Hematopoietic multipotent progenitor cell (in vitro differentiated cells): ENCODE measurements around the gene FARP2. TPM values are rescaled to one million over a fixed set of nuclear protein-coding genes. Genes with fewer than 3 reads are reported as not detected.
A peak's percentile ranks its signal among the peaks of the same experiment; 100 is the strongest.

Source experiments
- DNase-seq, 3 donors: peaks; one replicate each; pipeline ENCODE4 v3.0.0-alpha.2; 2011 to 2015; ENCODE audit warnings: low read depth in 2 of 3, low spot score in 2 of 3
- total RNA-seq: library from RNA; depleted of rRNA; stranded (reverse); fragments of >200 nt; gene quantifications from one replicate; pipeline ENCODE4 v1.2.3, GENCODE V29; 2012

FARP2 gene
- total RNA-seq, 1 donor = 14.3 TPM

DNA sequence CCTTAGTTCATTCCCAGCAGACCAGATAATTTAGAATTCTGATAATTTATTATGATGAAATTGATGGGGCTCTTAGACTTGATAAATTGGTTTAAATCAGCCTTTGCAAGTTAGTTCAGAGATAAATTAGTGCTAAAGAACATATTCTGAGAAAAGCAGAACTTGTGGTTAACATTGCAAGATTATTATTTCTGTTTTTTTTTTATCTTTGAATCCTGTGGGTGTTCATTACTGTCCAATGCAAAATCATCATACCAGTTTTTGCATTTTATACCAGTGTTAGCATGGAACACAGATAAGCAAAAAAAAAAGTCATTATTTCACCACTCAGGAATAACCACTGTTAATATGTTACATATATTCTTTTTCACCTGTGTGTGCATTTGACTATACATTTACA is 31.3 kb upstream of the FARP2 start:
- peak in 2 of 3 donors; percentile 32 to 71 for DNase-seq

DNA sequence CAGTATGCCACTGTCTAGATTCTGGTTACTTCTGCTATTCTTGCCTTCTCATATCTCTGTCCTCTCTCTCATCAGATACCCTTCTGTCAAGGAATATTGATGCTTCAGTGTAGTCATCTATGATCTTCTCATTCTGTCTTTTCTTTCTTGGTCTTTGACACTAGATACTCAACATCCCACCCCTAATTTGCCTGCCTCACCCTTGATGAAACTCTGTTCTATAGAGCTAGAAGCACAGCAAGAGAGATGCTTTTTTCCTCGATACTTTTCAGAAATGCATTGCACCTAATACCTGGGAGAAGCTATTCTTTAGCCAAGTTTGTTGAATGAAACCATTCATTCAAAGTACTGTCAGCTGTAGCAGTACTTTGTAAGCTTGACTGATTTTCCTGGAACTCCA is 30.8 kb upstream of the FARP2 start:
- no peak for DNase-seq

DNA sequence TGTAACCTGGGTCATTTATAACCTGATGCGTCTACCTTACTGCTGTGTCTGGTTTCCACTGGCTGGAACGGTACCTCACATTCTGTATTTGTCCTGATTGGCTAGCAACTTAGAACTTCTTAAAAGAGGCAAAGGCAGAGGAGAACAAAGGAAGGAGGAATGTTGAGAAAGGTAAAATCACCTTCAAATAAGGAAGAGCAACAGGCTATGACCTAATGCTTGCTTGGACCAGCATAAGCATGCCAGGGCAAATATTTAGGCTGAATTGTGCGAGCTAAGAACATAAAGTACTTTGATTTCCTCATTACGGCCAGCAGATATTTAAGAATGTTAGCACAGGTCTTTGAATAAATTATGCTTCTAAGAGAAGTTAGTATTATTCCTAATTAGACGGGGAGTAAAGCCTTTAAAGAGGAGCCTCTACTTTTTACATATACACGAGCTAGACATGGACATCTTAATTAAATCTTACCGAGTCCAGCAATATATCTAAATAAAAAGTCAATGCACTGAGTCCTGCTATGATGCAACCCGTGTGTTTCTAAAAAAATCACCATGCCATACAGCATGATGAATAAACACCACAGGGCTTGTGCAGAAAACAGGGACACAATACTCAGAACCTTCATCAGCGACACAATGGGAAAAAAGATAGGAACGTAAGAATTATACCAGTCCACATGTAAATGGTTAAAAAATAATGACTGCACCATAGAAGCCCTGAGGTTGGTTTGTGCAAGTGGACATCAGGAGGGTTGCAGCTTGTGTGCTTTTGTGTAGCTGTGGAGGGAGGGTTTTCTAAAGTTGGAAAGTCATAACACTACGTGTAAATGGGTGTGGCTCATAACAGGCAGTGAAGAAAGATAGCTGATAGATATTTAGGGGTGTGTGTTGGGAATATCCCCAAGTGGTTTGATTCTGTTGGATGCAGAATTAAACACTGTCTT is 26.1 kb upstream of the FARP2 start:
- no peak for DNase-seq

DNA sequence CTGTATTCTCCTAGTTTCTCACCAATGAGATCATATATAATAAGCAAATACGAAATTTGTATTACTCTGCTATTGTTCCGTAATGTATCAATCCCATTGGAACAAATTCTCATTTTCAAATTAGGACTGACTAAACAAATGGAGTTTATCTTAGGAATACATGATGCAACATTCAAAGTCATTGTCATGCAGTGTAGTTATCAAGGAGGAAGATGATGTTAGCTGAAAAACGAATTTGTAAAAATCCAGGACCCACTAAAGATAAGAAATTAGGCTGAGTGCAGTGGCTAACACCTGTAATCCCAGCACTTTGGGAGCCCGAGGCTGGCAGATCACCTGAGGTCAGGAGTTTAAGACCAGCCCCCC is 25.5 kb upstream of the FARP2 start:
- no peak for DNase-seq

DNA sequence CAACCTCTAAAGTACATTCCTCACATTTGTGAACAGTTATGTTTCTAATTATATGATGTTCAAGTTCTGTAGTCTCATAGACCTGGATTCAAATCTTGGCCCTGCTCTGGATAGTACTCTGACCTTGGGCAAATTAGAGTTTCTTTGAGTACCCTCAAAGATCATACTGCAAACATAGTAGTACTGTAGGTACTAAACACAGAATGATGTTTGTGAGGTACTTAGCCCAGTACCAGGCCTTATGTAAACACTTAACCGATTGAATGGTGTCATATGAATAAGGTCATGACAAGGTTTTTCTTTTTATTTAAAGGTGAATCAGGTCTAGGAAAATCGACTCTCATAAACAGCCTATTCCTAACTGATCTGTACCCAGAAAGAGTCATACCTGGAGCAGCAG is 21.3 kb upstream of the FARP2 start:
- DNase-seq = no peak

DNA sequence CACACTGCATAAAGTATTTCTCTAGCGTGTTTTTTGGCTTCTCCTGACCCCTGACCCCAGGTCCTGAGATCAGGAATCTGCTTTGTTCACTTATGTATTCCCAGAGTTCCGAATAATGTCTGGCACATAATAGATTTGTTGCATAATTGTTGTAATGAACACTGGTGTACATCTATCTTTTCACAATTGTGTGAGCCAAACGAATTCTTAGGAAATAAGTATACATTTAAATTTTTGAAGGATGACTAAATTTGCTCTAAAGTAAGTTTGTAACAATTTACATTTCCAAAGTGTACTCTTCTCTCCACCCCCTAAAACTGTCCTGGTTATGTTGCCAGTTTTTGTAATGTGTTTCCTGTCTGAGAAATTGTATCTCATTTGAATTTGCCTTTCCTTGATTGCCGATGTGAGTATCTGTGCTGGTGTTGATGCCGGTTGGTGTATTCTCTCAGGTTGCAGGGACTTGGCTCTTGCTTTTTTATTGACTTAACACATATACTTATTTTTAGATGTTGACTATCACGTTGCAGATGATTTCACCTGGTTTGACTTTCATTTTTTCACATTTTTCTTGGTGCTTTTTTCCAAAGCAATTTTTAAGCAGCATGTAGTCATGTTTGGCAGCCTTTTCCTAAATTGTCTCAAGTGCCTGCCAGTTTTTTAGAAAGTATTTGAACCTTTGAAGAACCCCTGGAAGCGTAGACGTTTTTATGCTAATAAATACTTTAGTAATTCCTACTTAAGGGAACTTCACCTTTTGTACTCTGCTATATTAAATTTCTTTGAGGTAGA is 16.1 kb upstream of the FARP2 start:
- DNase-seq = no peak

DNA sequence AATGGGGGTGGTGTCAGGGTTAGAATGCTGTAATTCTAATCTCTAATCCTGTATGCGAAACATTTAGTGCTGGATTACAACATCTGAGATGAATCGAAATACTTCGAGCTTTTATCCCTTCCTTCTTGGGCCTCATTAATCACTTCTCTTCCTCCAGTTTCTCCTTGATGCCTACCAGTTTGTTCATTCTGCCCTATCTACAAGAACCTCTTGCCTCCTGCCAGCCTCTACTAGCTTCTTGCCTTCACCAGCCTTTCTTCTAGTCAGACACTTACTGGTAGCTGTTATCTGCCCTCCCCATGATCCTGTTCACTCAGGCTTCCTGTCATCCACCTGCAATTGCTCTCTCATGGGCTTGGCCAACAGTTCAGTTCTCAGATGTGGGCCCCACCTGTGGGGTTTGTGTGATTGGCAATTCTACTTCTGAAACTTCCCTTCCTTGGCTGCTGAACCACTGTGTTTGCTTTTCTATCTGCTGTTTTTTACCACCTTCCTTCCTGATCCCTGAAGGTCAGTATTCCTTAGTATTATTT is 15.4 kb upstream of the FARP2 start:
- no peak for DNase-seq

DNA sequence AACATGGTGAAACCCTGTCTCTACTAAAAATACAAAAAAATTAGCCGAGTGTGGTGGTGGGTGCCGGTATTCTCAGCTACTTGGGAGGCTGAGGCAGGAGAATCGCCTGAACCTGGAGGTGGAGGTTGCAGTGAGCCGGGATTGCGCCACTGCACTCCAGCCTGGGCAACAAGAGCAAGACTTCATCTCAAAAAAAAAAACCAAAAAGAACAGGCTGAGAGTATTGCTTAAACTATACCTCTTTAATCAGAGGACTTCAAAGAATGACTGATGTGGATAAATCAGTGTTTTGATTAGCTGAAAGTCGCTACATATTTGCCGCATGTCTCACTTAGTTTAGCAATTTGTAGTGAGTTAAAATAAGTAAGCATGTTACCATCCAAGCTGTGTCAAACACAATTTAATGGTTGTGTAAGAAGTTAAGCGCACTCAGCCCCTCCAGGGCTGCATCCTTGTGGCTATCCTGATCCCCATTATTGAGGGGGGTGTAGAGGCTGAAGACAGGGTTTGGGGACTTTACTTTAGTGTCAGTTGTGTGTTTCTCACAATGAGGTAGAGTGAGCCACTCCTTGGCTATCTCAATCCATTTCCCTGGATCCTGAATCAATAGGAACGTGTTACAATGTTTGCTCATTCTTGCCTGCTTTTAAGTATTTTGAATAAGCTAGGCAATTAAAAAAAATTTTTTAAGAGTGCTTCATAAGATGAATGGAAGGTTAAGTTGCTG is 11.0 kb upstream of the FARP2 start:
- DNase-seq = no peak

DNA sequence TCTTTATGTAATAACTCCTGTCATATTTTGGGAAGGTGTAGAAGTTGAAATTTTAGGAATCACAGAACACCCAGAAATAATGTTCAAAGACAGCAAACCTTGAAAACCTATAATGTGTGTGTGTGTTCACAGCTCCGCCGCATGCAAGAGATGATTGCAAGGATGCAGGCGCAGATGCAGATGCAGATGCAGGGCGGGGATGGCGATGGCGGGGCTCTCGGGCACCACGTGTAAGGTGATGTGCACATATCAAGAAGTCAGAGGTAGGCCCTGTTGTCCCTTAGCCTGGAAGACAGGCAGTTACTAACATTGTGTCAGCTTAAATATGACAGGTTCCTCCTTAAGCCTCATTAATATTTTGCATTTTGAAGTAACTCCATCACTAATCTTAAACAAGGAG is 6.1 kb upstream of the FARP2 start:
- DNase-seq = no peak

DNA sequence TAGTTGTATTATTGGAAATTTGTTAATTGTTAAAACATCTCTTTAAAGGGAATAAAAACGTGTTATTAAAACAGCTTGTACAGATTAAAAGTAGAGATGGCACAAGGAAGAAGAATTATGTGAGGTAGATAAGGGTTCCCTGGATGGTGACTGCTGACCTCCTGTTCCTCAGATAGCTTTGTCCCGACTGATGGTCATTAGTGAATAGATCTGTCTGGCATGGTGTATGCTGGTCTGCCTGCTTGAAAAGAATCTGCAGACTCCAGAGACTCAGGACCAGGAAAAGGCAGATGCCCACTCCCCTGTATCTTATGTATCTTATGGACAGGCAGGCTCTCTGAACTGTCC is 5.6 kb upstream of the FARP2 start:
- DNase-seq = no peak

DNA sequence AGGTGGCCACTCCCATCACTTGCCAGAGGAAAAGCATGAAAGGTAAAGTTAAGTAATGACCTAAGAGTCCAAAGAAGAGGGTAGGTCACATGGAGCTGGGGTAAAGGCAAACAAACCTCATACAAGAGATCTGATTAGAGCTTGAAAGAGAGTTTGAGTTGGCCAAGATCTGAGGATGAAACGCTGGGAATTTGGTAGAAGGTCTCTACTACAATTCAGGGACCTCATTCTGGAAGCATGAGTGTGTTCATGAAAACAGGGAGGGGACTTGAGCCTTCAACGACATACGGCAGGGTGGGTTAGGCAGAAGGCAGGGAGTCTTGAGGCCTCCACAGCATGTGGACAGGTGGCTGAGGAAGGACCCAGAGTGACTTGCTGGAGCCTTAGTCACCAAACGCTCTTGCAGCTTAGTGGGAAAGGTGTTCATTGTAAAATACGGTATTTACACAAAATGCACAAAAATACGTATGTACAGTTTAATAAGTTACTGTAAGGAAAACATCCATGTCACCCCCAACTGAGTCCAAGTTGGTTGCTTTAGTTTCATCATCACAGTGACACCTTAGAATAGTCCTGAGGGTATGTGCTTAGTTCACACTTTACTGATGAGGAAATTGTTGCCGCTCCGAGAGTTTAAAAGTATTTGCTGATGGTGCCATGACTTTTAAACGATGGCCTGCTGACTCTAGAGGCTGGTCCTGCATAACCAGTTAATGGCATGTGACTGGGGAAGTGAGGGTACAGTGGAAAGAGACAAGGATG is 5.0 kb upstream of the FARP2 start:
- no peak for DNase-seq

DNA sequence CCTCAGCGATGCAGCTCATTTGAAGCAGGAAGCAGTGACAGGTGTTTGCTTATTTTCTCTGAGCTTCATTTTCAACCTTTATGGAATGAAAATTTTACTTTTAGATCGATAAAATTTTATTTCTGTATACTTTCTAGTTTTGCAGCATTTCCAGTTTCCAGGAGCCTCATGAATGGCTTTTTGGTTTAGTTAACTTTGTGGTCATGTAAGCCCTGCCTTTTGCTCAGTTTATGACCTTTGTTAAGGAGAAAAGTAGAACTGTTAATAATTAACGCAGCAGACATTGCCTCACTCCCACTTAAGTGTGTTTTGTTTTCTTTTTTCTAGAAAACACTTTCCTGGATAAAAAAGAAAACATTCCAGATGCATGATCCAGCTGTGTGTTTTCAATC is 4.4 kb upstream of the FARP2 start:
- DNase-seq = no peak

DNA sequence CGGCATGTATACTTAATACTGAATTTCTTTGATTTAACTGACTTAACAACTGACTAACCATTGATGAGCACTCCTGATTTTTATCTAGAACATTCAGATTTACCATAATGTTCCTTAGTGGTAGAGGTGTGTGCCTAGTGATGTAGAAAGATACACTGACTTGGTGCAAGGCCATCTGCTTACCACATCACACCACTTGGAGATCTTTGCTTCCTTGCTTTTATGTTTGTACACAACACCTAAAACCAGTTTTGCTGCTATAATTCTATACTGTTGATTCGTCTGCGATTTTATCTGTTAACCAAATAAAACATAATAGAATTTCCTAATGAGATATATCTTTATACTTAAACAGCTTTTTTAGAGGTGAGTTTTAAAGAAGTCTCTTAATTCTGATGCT is 3.9 kb upstream of the FARP2 start:
- no peak for DNase-seq

DNA sequence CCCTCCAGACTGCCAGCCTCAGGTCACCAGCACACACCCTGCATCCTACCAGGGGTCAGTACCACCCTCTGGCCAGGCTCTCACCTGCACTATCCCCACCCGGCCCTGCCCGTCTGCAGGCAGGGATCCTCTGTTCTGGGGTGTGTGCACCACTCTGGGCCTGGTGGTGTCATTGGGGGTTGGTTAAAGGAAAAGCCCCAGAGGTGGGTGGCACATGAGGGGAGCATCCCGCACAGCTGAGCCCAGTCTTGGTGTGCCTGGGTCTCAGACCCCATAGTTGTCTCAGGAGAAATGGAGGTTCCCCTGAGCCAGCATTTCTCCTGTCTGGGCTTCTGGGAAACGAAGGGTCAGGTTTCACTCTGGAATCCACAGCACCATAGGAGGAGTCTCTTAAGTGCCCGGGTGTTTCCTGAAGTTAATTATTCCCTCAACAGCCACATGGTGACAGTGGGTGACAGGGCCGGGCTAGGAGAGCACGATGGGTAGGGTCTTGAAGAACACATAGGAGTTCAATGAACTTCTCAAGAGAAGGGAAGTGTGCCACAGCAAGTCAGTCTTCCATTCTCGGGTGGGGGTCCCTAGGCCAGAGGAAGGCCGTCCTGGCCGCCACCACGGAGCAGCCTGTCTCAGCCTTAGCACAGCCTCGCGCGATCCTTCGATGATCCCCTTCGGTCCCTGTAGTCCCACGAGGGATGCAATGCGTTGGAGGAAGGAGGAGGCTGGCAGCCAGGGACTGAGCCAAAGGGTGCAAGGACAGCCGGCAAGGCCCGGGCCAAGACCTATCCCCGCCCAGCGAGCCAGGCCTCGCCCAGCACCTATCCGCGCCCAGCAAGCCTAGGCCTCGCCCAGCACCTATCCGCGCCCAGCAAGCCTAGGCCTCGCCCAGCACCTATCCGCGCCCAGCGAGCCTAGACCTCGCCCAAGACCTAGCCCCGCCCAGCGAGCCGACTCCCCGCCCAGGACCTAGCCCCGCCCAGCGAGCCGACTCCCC is 1.1 kb upstream of the FARP2 start:
- DNase-seq = peak; percentile 14 to 57 (median 52)

DNA sequence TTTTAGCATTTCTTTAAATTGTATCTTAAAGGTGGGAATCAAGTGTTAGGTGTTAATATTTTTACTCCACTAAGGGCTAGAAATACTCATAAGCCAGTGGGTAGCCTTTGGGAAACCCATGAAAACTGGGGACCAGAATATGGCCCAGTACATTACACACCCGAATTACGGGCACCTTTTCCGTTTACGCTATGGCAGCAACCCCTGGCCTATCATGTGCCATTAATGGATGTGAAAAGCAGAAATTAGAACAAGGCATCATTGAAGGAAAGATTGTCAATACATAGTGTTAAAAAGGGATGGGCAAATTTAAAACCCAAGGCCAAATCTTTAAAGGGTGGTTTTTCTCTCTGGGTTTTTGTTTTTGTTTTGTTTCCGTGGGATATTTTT is 781 bp downstream of the FARP2 start:
- peak in 1 of 3 donors; percentile 14 for DNase-seq

DNA sequence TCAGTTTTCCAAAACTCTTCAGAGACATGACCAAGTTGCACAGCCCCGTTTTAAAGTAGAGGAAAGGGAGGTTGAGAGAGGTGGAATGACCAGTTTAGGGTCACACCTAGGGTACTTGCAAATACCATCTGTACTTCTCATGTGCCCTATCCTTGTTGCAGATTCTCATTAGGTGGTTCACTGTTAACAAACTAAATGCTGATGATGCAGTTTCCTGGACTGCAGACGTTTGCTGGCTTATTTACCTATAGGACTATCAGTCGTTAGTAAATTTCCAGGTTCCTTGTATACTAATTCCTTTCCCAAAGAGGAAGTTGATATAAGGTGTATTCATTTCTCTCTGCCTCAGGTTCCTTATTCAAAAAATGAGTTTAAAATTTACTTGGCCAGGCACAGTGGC is 1.4 kb downstream of the FARP2 start:
- DNase-seq = no peak

DNA sequence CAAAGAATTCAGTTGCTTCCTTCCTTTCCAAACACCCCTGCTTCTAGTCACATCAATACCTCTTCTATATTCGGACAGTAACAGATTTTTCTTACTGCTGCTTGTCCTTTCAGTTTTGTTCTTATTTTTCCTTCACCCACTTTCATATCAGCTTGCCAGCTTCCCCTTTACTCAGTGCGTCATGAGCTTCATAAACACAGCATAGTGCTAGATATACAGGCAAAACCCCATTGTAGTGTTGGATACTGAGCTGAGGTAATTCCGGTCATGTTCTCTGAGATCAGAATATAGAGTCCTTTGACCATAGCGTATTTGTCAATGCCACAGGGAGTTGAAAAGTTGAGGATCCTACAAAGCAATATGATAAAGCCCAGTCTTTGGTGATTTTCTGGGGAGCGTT is 2.4 kb downstream of the FARP2 start:
- peak in 2 of 3 donors; percentile 27 to 52 for DNase-seq

DNA sequence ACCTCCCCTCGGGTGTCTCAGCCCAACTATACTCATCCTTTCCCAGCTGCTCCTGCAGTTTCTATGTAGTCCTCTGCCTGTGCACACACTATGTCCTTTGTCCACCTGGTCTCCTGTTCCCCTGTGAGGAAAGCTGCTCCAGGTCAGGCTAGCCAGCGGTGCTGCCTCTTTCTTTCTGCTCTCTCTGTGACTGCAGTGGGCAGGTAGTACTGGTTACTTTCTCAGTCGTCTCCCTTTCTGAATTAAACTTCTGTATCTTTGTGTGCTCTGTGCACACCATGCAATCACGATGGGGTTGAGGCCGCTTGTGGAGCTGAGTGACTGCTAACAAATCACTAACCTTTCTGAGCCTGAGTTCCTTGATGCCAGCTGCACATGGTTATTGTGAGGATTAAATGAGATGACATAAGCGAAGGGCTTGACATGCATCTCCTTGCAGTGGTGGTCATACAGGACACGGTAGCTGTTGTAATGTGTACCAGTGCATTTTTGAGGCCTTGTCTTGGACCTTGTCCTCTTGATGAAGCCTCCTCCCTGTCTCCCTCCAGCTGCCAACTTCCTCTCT is 3.5 kb downstream of the FARP2 start:
- DNase-seq = no peak

DNA sequence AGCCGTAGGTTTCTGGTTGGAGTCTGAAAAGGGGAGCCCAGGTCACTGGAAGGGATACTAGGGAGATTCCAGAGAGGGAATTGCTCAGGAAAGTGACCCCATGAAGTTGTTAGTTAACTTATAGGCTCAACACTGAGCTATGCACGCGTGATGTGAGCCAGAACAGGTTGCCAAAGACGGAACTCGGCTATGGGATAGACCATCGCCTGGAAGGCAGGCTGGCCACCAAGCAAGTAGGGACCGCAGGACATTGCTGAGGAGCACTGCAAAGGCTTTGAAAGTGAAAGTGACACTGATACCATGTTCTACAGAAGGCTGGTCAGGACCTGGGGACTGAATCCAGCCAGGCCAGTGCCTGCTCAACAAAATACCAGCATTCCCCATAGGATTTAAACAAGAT is 7.3 kb downstream of the FARP2 start:
- no peak for DNase-seq
